ENCODE data around the gene CCNY.
A peak's percentile ranks its signal among the peaks of the same experiment; 100 is the strongest.

The CCNY gene

DNA sequence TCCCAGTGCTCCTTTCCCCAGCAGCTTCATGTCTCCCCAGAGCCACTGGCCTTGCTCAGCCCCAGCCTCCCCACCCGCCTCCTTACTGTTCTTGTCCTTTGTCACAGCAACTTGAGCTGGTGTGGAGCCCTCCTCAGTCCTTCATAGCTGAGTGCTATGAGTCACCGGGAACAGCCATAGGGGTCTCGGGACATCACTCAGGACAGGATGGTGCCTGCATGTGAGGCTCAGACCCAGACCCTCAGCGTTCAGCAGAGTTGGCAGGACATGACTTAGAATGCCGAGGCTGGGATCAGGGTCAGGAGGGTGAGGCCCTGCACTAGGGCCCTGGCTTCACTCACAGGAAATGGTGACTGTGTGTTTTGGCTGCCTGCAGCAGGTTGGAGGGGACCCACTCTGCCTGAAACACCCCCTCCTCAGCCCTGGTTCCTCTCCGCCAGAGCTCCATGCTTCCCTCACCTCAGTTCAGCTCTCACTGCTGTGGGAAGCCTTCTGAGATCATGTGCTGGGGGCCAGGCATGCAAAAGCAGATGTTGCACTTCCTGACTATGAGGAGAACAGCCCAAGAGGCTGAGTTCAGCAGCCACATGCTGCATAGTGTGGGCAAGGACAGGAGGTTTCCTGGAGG is 228.1 kb downstream of the CCNY start:
- peaks cover 3 to 55% (median 34%) of the 10 kb centered on the region in 4 experiments for H3K36me3 ChIP-seq (ENCODE audit: control insufficient read depth in 4 of 4, insufficient read depth in 4 of 4, low read length in 3 of 4)
- CTCF ChIA-PET = interaction anchor here (0.7 to 3.3 kb wide), 12 partner anchors 9 to 443 kb away, joined by 3 to 23 read pairs (median 4); no protein-coding TSS in a partner anchor
- peaks cover 0 to 19% (median 16%) of the 10 kb centered on the region in 4 experiments for H3K4me1 ChIP-seq (ENCODE audit: control extremely low read depth in 1 of 4, control insufficient read depth in 4 of 4, insufficient read depth in 4 of 4, low read length in 3 of 4)
- H3K9me3 ChIP-seq (ENCODE audit: control extremely low read depth in 1 of 5, control insufficient read depth in 4 of 5, insufficient read depth in 2 of 5, low read depth in 1 of 5, low read length in 4 of 5) = no peaks in the 10 kb centered on the region
- H3K4me3 ChIP-seq (ENCODE audit: control insufficient read depth in 1 of 7, extremely low read depth in 1 of 7, insufficient read depth in 4 of 7, low read depth in 2 of 7, low read length in 6 of 7) = peak overlapping the region in 1 of 7 experiments; percentile 16
- POLR2A ChIA-PET = no interaction called here
- 12% methylated on average over 5 of the region's 6 CpGs for WGBS (ENCODE audit: insufficient coverage)
- peak overlapping the region; percentile 2 to 42 for H3K27ac ChIP-seq (ENCODE audit: insufficient read depth in 1 of 2, low read depth in 1 of 2, low read length in 2 of 2, poor library complexity in 1 of 2, severe bottlenecking in 2 of 2)
- no peaks in the 10 kb centered on the region for H3K27me3 ChIP-seq (replicated peaks in 2 of 5; ENCODE audit: control insufficient read depth in 4 of 5, insufficient read depth in 5 of 5, low read length in 4 of 5)
- DNase-seq = peak; percentile 50 to 87 (median 82)

DNA sequence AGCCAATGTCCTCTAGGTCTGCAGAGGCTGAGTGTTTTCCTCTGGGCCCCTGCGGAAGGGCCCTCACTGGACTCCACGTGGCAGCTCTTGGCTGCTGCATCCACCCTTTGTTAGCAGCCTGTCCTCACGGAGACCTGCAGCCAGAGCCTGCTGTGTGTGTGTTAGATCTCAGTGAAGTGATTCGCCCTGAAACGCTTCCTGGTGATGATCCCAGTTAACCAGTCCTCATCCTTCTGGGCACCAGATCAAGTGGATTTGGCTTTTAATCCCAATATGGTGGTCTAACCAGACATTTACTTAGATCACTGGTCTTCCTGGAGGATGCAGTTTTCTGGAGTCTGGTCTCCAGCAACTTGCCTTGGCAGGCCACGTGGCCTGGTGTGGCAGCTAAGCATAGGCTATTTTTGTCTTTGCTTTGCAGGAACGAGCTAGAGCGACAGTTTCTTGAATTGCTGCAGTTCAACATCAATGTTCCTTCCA is 229.3 kb downstream of the CCNY start:
- 97% methylated on average over 8 of the region's 8 CpGs for WGBS (ENCODE audit: insufficient coverage)
- H3K27ac ChIP-seq (ENCODE audit: insufficient read depth in 1 of 2, low read depth in 1 of 2, low read length in 2 of 2, poor library complexity in 1 of 2, severe bottlenecking in 2 of 2) = no peak overlapping the region
- H3K27me3 ChIP-seq (replicated peaks in 2 of 5; ENCODE audit: control insufficient read depth in 4 of 5, insufficient read depth in 5 of 5, low read length in 4 of 5) = no peaks in the 10 kb centered on the region
- peaks cover 4 to 54% (median 36%) of the 10 kb centered on the region in 4 experiments for H3K36me3 ChIP-seq (ENCODE audit: control insufficient read depth in 4 of 4, insufficient read depth in 4 of 4, low read length in 3 of 4)
- CTCF ChIA-PET = interaction anchor here (0.8 to 1.4 kb wide), 3 partner anchors 10 to 329 kb away, joined by 3 read pairs; no protein-coding TSS in a partner anchor
- H3K4me1 ChIP-seq (ENCODE audit: control extremely low read depth in 1 of 4, control insufficient read depth in 4 of 4, insufficient read depth in 4 of 4, low read length in 3 of 4) = peaks cover 0 to 19% (median 16%) of the 10 kb centered on the region in 4 experiments
- POLR2A ChIA-PET = no interaction called here
- H3K9me3 ChIP-seq (ENCODE audit: control extremely low read depth in 1 of 5, control insufficient read depth in 4 of 5, insufficient read depth in 2 of 5, low read depth in 1 of 5, low read length in 4 of 5) = no peaks in the 10 kb centered on the region
- no peak for DNase-seq
- no peak overlapping the region for H3K4me3 ChIP-seq (ENCODE audit: control insufficient read depth in 1 of 7, extremely low read depth in 1 of 7, insufficient read depth in 4 of 7, low read depth in 2 of 7, low read length in 6 of 7)

DNA sequence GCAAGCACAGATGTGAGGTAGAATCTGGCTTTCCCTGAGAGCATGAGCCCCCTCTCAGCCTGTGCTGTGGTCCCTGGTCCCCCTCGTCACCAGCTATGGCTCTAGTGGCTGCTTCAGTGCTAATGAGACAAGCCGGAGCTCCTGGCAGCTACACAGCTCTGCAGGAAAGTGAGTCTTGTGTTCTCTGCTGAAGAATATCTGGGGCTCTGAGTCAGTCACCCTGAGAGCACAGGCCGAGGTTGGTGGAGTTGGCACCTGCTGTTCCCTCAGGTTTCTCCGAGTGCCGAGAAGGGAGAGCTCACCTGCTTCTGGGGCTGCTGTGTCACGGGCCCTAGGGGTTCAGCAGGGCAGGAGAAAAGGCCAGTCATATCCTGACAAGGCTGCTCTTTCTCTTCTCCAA is 231.6 kb downstream of the CCNY start:
- 96% methylated on average over 6 of the region's 6 CpGs for WGBS (ENCODE audit: insufficient coverage)
- H3K9me3 ChIP-seq (ENCODE audit: control extremely low read depth in 1 of 5, control insufficient read depth in 4 of 5, insufficient read depth in 2 of 5, low read depth in 1 of 5, low read length in 4 of 5) = no peaks in the 10 kb centered on the region
- no peaks in the 10 kb centered on the region for H3K27me3 ChIP-seq (replicated peaks in 2 of 5; ENCODE audit: control insufficient read depth in 4 of 5, insufficient read depth in 5 of 5, low read length in 4 of 5)
- H3K36me3 ChIP-seq (ENCODE audit: control insufficient read depth in 4 of 4, insufficient read depth in 4 of 4, low read length in 3 of 4) = peaks cover 4 to 46% (median 30%) of the 10 kb centered on the region in 4 experiments
- ChIA-PET CTCF (no interaction called here), POLR2A (no interaction called here)
- H3K4me3 ChIP-seq (ENCODE audit: control insufficient read depth in 1 of 7, extremely low read depth in 1 of 7, insufficient read depth in 4 of 7, low read depth in 2 of 7, low read length in 6 of 7) = no peak overlapping the region
- peaks cover 0 to 19% (median 16%) of the 10 kb centered on the region in 4 experiments for H3K4me1 ChIP-seq (ENCODE audit: control extremely low read depth in 1 of 4, control insufficient read depth in 4 of 4, insufficient read depth in 4 of 4, low read length in 3 of 4)
- DNase-seq = no peak
- no peak overlapping the region for H3K27ac ChIP-seq (ENCODE audit: insufficient read depth in 1 of 2, low read depth in 1 of 2, low read length in 2 of 2, poor library complexity in 1 of 2, severe bottlenecking in 2 of 2)

DNA sequence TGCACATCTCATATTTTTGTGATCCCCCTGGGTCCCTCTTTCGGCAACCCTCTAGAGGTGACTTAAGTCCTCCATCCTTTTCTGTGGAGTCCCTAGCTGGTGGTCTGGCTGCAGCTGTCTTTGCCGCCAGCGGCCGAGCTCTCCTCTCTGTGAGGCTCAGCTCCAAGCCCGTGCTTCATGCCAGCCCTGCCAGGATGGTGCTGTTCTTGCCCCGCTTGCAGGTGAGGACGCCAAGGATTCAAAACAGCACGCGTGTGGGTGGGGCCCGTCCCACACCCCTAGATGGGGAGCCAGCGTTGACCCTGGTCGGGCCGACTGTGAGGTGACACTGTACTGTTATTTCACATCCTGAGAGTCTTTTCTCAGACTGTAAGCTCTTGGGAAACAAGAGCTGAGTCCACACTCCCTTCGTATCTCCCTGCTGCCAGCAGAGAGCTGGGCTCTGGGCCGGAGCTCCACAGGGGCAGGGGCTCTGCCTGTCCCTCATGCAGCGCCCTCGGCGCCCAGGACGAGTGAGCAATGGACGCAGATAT is 232.2 kb downstream of the CCNY start:
- H3K36me3 ChIP-seq (ENCODE audit: control insufficient read depth in 4 of 4, insufficient read depth in 4 of 4, low read length in 3 of 4) = peaks cover 4 to 46% (median 32%) of the 10 kb centered on the region in 4 experiments
- DNase-seq = no peak
- H3K4me3 ChIP-seq (ENCODE audit: control insufficient read depth in 1 of 7, extremely low read depth in 1 of 7, insufficient read depth in 4 of 7, low read depth in 2 of 7, low read length in 6 of 7) = no peak overlapping the region
- POLR2A ChIA-PET = no interaction called here
- CTCF ChIA-PET = interaction anchor here (1.1 kb wide), 1 partner anchor 10 kb away, joined by 3 read pairs; no protein-coding TSS in a partner anchor
- WGBS (ENCODE audit: insufficient coverage) = 99% methylated on average over 20 of the region's 20 CpGs
- H3K4me1 ChIP-seq (ENCODE audit: control extremely low read depth in 1 of 4, control insufficient read depth in 4 of 4, insufficient read depth in 4 of 4, low read length in 3 of 4) = peaks cover 0 to 19% (median 16%) of the 10 kb centered on the region in 4 experiments
- H3K27ac ChIP-seq (ENCODE audit: insufficient read depth in 1 of 2, low read depth in 1 of 2, low read length in 2 of 2, poor library complexity in 1 of 2, severe bottlenecking in 2 of 2) = no peak overlapping the region
- H3K27me3 ChIP-seq (replicated peaks in 2 of 5; ENCODE audit: control insufficient read depth in 4 of 5, insufficient read depth in 5 of 5, low read length in 4 of 5) = no peaks in the 10 kb centered on the region
- H3K9me3 ChIP-seq (ENCODE audit: control extremely low read depth in 1 of 5, control insufficient read depth in 4 of 5, insufficient read depth in 2 of 5, low read depth in 1 of 5, low read length in 4 of 5) = no peaks in the 10 kb centered on the region

DNA sequence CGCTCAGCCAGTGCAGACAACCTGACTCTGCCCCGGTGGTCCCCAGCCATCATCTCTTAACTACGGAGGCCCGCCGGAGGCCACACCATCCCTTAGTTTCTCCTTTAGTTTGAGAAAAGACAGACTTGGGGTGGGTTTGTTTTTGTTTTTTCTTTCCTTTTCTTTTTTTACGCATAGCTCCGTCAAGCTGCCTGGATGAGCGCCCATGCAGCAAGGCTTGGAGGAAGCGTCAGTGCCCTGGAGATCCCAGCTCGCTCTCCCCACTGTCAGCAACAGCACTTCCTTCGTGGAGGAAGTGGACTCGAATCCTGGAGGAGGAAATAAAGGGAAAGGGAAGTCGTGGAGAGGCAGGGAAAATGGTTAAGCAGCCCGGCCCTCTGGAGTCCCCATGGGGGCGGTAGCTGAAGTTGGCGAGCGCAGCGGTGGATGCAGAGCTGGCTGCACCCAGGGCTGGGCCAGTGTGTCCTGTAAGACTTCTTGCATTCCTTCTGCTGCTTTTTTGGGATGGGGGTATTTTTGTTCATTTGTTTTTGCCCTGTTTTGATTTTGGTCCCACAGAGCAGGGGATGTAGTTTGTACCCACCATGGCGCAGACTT is 232.9 kb downstream of the CCNY start:
- Histone ChIP-seq H3K36me3 (ENCODE audit: control insufficient read depth in 4 of 4, insufficient read depth in 4 of 4, low read length in 3 of 4) (peaks cover 4 to 46% (median 35%) of the 10 kb centered on the region in 4 experiments), H3K27me3 (replicated peaks in 2 of 5; ENCODE audit: control insufficient read depth in 4 of 5, insufficient read depth in 5 of 5, low read length in 4 of 5) (no peaks in the 10 kb centered on the region), H3K27ac (ENCODE audit: insufficient read depth in 1 of 2, low read depth in 1 of 2, low read length in 2 of 2, poor library complexity in 1 of 2, severe bottlenecking in 2 of 2) (no peak overlapping the region), H3K9me3 (ENCODE audit: control extremely low read depth in 1 of 5, control insufficient read depth in 4 of 5, insufficient read depth in 2 of 5, low read depth in 1 of 5, low read length in 4 of 5) (no peaks in the 10 kb centered on the region), H3K4me1 (ENCODE audit: control extremely low read depth in 1 of 4, control insufficient read depth in 4 of 4, insufficient read depth in 4 of 4, low read length in 3 of 4) (peaks cover 0 to 15% (median 12%) of the 10 kb centered on the region in 4 experiments), H3K4me3 (ENCODE audit: control insufficient read depth in 1 of 7, extremely low read depth in 1 of 7, insufficient read depth in 4 of 7, low read depth in 2 of 7, low read length in 6 of 7) (no peak overlapping the region)
- DNase-seq = no peak
- ChIA-PET POLR2A (no interaction called here), CTCF (interaction anchor here (1.1 kb wide), 1 partner anchor 9 kb away, joined by 3 read pairs; no protein-coding TSS in a partner anchor)
- 92% methylated on average over 10 of the region's 19 CpGs for WGBS (ENCODE audit: insufficient coverage)

DNA sequence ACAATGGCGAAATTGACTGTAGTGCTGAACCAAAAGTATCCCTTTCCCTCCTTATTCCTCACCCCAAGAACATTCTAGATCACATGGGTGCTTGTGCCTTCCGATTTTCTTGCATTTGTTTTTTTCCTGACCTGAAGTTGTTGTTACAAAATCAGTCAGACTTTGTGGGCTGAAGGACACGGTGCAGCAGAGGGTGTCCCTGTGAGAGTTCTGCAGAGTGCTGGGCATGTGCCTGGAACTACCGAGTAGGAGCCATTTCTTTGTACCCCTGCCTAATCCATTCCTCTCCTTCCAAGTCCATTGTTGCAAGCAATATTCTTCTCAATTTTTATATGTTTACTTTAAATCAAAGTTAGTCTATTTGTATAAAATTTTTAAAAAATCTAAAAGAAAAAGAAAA is 233.5 kb downstream of the CCNY start:
- POLR2A ChIA-PET = no interaction called here
- WGBS (ENCODE audit: insufficient coverage) = 97% methylated on average over 4 of the region's 4 CpGs
- H3K4me3 ChIP-seq (ENCODE audit: control insufficient read depth in 1 of 7, extremely low read depth in 1 of 7, insufficient read depth in 4 of 7, low read depth in 2 of 7, low read length in 6 of 7) = no peak overlapping the region
- H3K9me3 ChIP-seq (ENCODE audit: control extremely low read depth in 1 of 5, control insufficient read depth in 4 of 5, insufficient read depth in 2 of 5, low read depth in 1 of 5, low read length in 4 of 5) = no peaks in the 10 kb centered on the region
- H3K27me3 ChIP-seq (replicated peaks in 2 of 5; ENCODE audit: control insufficient read depth in 4 of 5, insufficient read depth in 5 of 5, low read length in 4 of 5) = no peaks in the 10 kb centered on the region
- no peak for DNase-seq
- H3K36me3 ChIP-seq (ENCODE audit: control insufficient read depth in 4 of 4, insufficient read depth in 4 of 4, low read length in 3 of 4) = peaks cover 4 to 46% (median 36%) of the 10 kb centered on the region in 4 experiments
- peaks cover 0 to 9% (median 6%) of the 10 kb centered on the region in 4 experiments for H3K4me1 ChIP-seq (ENCODE audit: control extremely low read depth in 1 of 4, control insufficient read depth in 4 of 4, insufficient read depth in 4 of 4, low read length in 3 of 4)
- no peak overlapping the region for H3K27ac ChIP-seq (ENCODE audit: insufficient read depth in 1 of 2, low read depth in 1 of 2, low read length in 2 of 2, poor library complexity in 1 of 2, severe bottlenecking in 2 of 2)
- CTCF ChIA-PET = no interaction called here

DNA sequence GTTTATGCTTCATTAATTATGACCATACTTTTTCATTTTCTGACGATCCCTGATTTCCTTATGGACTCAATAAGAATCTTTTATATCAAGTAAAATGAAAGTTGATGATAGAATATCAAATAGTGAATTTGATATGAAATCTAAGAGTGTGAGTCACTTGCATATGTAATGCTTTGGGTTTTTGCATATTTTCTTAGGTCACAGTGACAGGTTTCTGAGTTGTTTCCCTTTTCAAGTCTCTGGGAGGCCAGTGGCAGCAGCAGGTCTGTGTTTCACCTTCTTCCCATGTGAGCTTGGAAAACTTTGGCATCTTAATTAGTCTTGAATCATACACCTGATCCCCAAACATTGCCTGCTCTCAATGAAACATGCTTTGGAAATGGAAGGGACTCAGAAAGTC is 234.1 kb downstream of the CCNY start:
- H3K27me3 ChIP-seq (replicated peaks in 2 of 5; ENCODE audit: control insufficient read depth in 4 of 5, insufficient read depth in 5 of 5, low read length in 4 of 5) = no peaks in the 10 kb centered on the region
- no CpG with 5 or more reads among the region's 1 CpG for WGBS (ENCODE audit: insufficient coverage)
- H3K9me3 ChIP-seq (ENCODE audit: control extremely low read depth in 1 of 5, control insufficient read depth in 4 of 5, insufficient read depth in 2 of 5, low read depth in 1 of 5, low read length in 4 of 5) = no peaks in the 10 kb centered on the region
- ChIA-PET CTCF (no interaction called here), POLR2A (no interaction called here)
- peaks cover 0 to 3% (median under 1%) of the 10 kb centered on the region in 4 experiments for H3K4me1 ChIP-seq (ENCODE audit: control extremely low read depth in 1 of 4, control insufficient read depth in 4 of 4, insufficient read depth in 4 of 4, low read length in 3 of 4)
- H3K4me3 ChIP-seq (ENCODE audit: control insufficient read depth in 1 of 7, extremely low read depth in 1 of 7, insufficient read depth in 4 of 7, low read depth in 2 of 7, low read length in 6 of 7) = no peak overlapping the region
- H3K36me3 ChIP-seq (ENCODE audit: control insufficient read depth in 4 of 4, insufficient read depth in 4 of 4, low read length in 3 of 4) = peaks cover 4 to 44% (median 35%) of the 10 kb centered on the region in 4 experiments
- H3K27ac ChIP-seq (ENCODE audit: insufficient read depth in 1 of 2, low read depth in 1 of 2, low read length in 2 of 2, poor library complexity in 1 of 2, severe bottlenecking in 2 of 2) = no peak overlapping the region
- no peak for DNase-seq

Data from common myeloid progenitor, CD34-positive (primary cell).